ENCODE measurements around the gene TTC12. TPM values are rescaled to one million over a fixed set of nuclear protein-coding genes. Genes with fewer than 3 reads are reported as not detected.
A peak's percentile ranks its signal among the peaks of the same experiment; 100 is the strongest.

TTC12 gene
- total and polyA plus RNA-seq, 4 donors, result 6.4 to 43.2 (median 19.0) TPM

GRCh38 chr11:113276466-113276865 is 37.9 kb upstream of the TTC12 start:
- Histone ChIP-seq H3K27ac (ENCODE audit: low read depth in 1 of 2, low read length in 1 of 2) (no peak overlapping the region), H3K9ac (ENCODE audit: insufficient read depth in 1 of 2, low read length in 2 of 2) (no peak overlapping the region), H3K27me3 (ENCODE audit: control insufficient read depth in 3 of 3, insufficient read depth in 3 of 3, low read length in 2 of 3) (no peaks in the 10 kb centered on the region), H3K4me1 (ENCODE audit: control insufficient read depth in 5 of 5, insufficient read depth in 5 of 5, low read length in 5 of 5) (no peaks in the 10 kb centered on the region), H3K36me3 (ENCODE audit: control insufficient read depth in 4 of 4, insufficient read depth in 4 of 4, low read length in 4 of 4) (peaks cover 0 to 2% (median under 1%) of the 10 kb centered on the region in 4 donors), H3K4me3 (no peak overlapping the region), H3K9me3 (ENCODE audit: control insufficient read depth in 4 of 4, insufficient read depth in 3 of 4, low read length in 3 of 4) (peaks cover 0 to 1% (median 0%) of the 10 kb centered on the region in 4 donors)
- 89 to 90% methylated on average over 2 of the region's 2 CpGs for WGBS, 2 donors
- no peak for DNase-seq
- no peak for ATAC-seq (ENCODE audit: insufficient read depth, low FRiP score)
- TF ChIP-seq, protein P1, sequence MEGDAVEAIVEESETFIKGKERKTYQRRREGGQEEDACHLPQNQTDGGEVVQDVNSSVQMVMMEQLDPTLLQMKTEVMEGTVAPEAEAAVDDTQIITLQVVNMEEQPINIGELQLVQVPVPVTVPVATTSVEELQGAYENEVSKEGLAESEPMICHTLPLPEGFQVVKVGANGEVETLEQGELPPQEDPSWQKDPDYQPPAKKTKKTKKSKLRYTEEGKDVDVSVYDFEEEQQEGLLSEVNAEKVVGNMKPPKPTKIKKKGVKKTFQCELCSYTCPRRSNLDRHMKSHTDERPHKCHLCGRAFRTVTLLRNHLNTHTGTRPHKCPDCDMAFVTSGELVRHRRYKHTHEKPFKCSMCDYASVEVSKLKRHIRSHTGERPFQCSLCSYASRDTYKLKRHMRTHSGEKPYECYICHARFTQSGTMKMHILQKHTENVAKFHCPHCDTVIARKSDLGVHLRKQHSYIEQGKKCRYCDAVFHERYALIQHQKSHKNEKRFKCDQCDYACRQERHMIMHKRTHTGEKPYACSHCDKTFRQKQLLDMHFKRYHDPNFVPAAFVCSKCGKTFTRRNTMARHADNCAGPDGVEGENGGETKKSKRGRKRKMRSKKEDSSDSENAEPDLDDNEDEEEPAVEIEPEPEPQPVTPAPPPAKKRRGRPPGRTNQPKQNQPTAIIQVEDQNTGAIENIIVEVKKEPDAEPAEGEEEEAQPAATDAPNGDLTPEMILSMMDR (IDR thresholded peaks at IDR 0.05; ENCODE audit: control extremely low read depth, extremely low read depth), result no peak

GRCh38 chr11:113277907-113278306 is 36.5 kb upstream of the TTC12 start:
- H3K9ac ChIP-seq (ENCODE audit: insufficient read depth in 1 of 2, low read length in 2 of 2), result no peak overlapping the region
- ATAC-seq (ENCODE audit: insufficient read depth, low FRiP score) (no peak), DNase-seq (no peak)
- H3K27me3 ChIP-seq (ENCODE audit: control insufficient read depth in 3 of 3, insufficient read depth in 3 of 3, low read length in 2 of 3), result no peaks in the 10 kb centered on the region
- no peaks in the 10 kb centered on the region for H3K4me1 ChIP-seq (ENCODE audit: control insufficient read depth in 5 of 5, insufficient read depth in 5 of 5, low read length in 5 of 5)
- TF ChIP-seq, protein P1 (IDR thresholded peaks at IDR 0.05; ENCODE audit: control extremely low read depth, extremely low read depth), result no peak
- H3K4me3 ChIP-seq, result no peak overlapping the region
- no peaks in the 10 kb centered on the region for H3K36me3 ChIP-seq (ENCODE audit: control insufficient read depth in 4 of 4, insufficient read depth in 4 of 4, low read length in 4 of 4)
- WGBS, 2 donors, result 92 to 93% methylated on average over 5 of the region's 5 CpGs
- H3K9me3 ChIP-seq (ENCODE audit: control insufficient read depth in 4 of 4, insufficient read depth in 3 of 4, low read length in 3 of 4), result peaks cover 0 to 1% (median 0%) of the 10 kb centered on the region in 4 donors
- no peak overlapping the region for H3K27ac ChIP-seq (ENCODE audit: low read depth in 1 of 2, low read length in 1 of 2)

GRCh38 chr11:113278481-113278880 is 35.9 kb upstream of the TTC12 start:
- H3K27ac ChIP-seq (ENCODE audit: low read depth in 1 of 2, low read length in 1 of 2), result no peak overlapping the region
- no peak for ATAC-seq (ENCODE audit: insufficient read depth, low FRiP score)
- no peak for DNase-seq
- 82 to 84% methylated on average over 9 of the region's 9 CpGs for WGBS, 2 donors
- no peaks in the 10 kb centered on the region for H3K4me1 ChIP-seq (ENCODE audit: control insufficient read depth in 5 of 5, insufficient read depth in 5 of 5, low read length in 5 of 5)
- no peak overlapping the region for H3K4me3 ChIP-seq
- no peaks in the 10 kb centered on the region for H3K36me3 ChIP-seq (ENCODE audit: control insufficient read depth in 4 of 4, insufficient read depth in 4 of 4, low read length in 4 of 4)
- TF ChIP-seq, protein P1 (IDR thresholded peaks at IDR 0.05; ENCODE audit: control extremely low read depth, extremely low read depth), result no peak
- peaks cover 0 to 1% (median 0%) of the 10 kb centered on the region in 4 donors for H3K9me3 ChIP-seq (ENCODE audit: control insufficient read depth in 4 of 4, insufficient read depth in 3 of 4, low read length in 3 of 4)
- no peak overlapping the region for H3K9ac ChIP-seq (ENCODE audit: insufficient read depth in 1 of 2, low read length in 2 of 2)
- no peaks in the 10 kb centered on the region for H3K27me3 ChIP-seq (ENCODE audit: control insufficient read depth in 3 of 3, insufficient read depth in 3 of 3, low read length in 2 of 3)

DNA sequence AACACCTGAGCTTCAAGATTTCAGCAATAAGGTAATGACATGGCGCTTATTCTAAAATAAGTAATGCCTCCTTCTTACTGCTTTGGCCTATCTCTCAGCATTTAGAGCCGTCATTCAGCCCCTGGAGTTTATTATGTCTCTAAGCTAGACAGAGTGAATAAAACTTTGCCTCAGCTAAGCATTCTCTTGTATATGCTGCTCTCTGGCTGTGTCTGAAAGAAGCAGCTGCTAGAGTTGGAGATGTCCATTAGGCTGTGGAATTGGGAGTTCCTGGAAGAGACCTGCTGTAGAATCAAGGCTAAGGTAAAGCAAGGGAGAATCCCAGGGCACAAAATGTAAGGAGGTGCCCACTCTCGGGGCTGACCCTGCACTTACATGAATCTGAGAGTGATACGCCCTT is 35.5 kb upstream of the TTC12 start:
- Histone ChIP-seq H3K36me3 (ENCODE audit: control insufficient read depth in 4 of 4, insufficient read depth in 4 of 4, low read length in 4 of 4) (no peaks in the 10 kb centered on the region), H3K4me1 (ENCODE audit: control insufficient read depth in 5 of 5, insufficient read depth in 5 of 5, low read length in 5 of 5) (no peaks in the 10 kb centered on the region), H3K27ac (ENCODE audit: low read depth in 1 of 2, low read length in 1 of 2) (no peak overlapping the region), H3K4me3 (no peak overlapping the region), H3K27me3 (ENCODE audit: control insufficient read depth in 3 of 3, insufficient read depth in 3 of 3, low read length in 2 of 3) (no peaks in the 10 kb centered on the region), H3K9ac (ENCODE audit: insufficient read depth in 1 of 2, low read length in 2 of 2) (no peak overlapping the region), H3K9me3 (ENCODE audit: control insufficient read depth in 4 of 4, insufficient read depth in 3 of 4, low read length in 3 of 4) (peaks cover 0 to 3% (median 0%) of the 10 kb centered on the region in 4 donors)
- ATAC-seq (ENCODE audit: insufficient read depth, low FRiP score) (no peak), DNase-seq (peak in 2 of 3 donors; percentile 34 to 44)
- TF ChIP-seq, protein P1 (IDR thresholded peaks at IDR 0.05; ENCODE audit: control extremely low read depth, extremely low read depth), result no peak
- WGBS, 2 donors, result 64 to 90% methylated on average over 4 of the region's 4 CpGs
